NCI-H82 treated with DMSO at 0.1 percent for 48 hours (cell line): Measurements from ENCODE around the gene MAJIN.
"Not testable (repeated sequence)": the region's sequence is repeated elsewhere in the genome, so short reads cannot be mapped to it uniquely, and the experiment has no call there.

Source experiments
- DNase-seq: peaks from one replicate; lab custom pipeline; 2025; ENCODE audit not compliant: unreplicated experiment; lab: John Stamatoyannopoulos, UW

Gene MAJIN

GRCh38 chr11:64990222-64990923 lies 18.5 kb upstream of the MAJIN start:
- no peak for DNase-seq

GRCh38 chr11:64989416-64989815 lies 17.5 kb upstream of the MAJIN start:
- no peak for DNase-seq

- DNase-seq, result no peak
These were observed 16.3 kb upstream of the MAJIN start for GRCh38 chr11:64987998-64988854.

- DNase-seq, result not testable (repeated sequence)
These were observed 11.4 kb upstream of the MAJIN start for GRCh38 chr11:64983339-64983738.

- no peak for DNase-seq
These were observed 4.7 kb upstream of the MAJIN start for GRCh38 chr11:64976651-64977050.

GRCh38 chr11:64974124-64974523 lies 2.2 kb upstream of the MAJIN start:
- no peak for DNase-seq

- no peak for DNase-seq
These were observed 1.2 kb downstream of the MAJIN start for GRCh38 chr11:64970731-64971151.

- peak; percentile 18 for DNase-seq
These were observed 2.7 kb downstream of the MAJIN start for GRCh38 chr11:64969209-64969608.

GRCh38 chr11:64967375-64967774 lies 4.5 kb downstream of the MAJIN start:
- no peak for DNase-seq

- no peak for DNase-seq
These were observed 8.8 kb downstream of the MAJIN start for GRCh38 chr11:64963072-64963631.

GRCh38 chr11:64960719-64961118 lies 11.2 kb downstream of the MAJIN start:
- no peak for DNase-seq

- DNase-seq, result no peak
These were observed 12.4 kb downstream of the MAJIN start for GRCh38 chr11:64959498-64959897.

GRCh38 chr11:64954201-64954600 lies 17.7 kb downstream of the MAJIN start:
- DNase-seq, result no peak

GRCh38 chr11:64951529-64951928 lies 20.4 kb downstream of the MAJIN start:
- DNase-seq, result no peak

GRCh38 chr11:64947208-64947814 lies 24.6 kb downstream of the MAJIN start:
- no peak for DNase-seq

GRCh38 chr11:64936539-64936938 lies 35.4 kb downstream of the MAJIN start:
- no peak for DNase-seq

- DNase-seq, result no peak
These were observed 36.4 kb downstream of the MAJIN start, which contains the start of gene GPHA2 for GRCh38 chr11:64935359-64936081. TSS of gene GPHA2 (minus strand) at chr11:64935893. CDS start at chr11:64935460, 433 bp downstream.

GRCh38 chr11:64934682-64935358 lies 37.1 kb downstream of the MAJIN start:
- no peak for DNase-seq

GRCh38 chr11:64933935-64934681 lies 37.8 kb downstream of the MAJIN start:
- DNase-seq, result no peak
